GM18870 (cell line): ENCODE data around the gene ZNF629.

ENCODE experiments used
- ATAC-seq: cut with Tn5 transposase; IDR thresholded peaks from one replicate; pipeline ENCODE4 v1.9.1; 2021; ENCODE audit warnings: moderate library complexity; ENCODE audit not compliant: unreplicated experiment

The ZNF629 gene

DNA sequence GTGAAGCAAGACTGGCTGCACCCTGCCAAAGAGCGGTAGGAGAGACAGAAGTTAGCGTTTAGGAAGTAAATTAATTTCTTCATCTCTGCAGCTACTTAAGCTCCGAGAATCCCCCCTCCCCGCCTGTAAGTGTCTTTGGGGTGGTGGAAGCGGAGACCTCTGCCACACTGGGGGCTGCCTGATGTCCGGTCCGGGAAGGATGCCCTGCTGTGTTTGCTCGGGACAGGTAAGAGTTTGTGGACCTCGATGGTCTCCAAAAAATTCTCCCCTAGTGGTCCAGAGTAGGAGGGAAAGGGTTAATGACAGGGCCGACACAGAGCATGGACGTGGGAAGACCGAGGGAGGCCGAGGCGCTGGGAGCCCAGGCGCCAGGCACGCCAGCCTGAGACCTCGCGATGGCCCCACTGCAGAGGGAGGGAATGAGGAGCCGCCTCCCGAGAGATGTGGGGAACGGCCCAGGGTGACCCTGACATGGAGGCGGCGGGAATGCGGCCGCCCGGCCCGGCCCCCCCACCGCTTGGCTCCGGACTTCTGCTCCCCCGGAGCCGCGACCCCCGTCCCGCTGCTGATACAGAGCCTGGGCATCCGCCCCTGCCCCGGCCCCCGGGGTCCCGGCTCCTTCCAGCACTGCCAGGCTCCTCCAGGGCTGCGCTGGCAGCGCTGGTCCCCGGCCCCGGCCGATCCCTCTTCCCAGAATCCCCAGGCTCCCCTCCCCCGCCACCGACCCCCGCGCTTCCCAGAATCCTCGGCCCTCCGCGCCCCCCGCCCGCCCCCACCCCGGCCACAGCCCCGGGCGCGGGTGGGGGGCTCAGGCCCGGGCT is 680 bp downstream of the ZNF629 start:
- ATAC-seq, result no peak

DNA sequence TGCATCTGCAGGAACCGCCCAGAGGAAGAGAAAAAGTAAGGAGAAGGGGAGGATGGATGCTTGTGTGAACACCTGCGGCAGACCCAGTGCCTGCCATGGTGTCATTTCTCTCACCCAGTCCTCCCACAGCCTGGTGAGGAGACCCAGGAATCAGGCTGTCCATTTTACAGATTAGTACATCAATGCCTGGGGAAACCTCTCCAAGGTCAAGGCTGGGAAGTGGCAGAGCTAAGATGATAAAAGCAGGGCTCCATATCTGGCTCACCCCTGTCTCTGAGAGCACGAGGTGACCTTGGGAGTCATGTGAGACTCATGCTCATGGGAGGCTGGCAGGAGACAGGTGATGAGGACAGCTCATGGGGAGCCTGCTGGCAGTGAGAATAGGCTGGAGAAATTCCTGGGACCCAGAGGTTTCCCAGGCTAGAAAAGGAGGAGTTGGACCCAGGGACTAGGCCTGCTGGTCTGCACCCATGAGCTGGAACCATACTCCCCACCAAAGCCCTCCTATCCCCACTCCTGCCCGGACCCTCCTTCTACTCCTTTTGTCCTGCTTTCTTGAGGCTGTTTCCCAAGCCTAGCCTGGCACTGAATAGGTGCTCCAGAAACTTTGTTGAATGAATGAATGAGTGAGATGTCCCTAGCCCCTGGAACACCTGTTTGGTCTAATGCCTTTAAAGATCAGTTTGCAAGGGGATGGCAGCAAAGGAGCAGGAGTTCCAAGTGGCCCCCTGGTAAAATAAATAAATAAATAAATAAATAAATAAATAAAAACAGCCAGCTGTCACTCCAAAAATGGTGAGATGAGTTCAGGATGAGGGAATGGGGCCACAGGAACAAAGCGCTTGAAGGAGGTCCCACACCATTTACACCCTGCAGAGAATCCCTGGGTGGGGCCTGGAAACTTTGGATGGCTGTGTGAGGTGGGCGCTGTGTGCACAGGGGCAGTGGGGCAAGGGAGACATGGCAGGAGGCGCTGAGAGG is 1.6 kb downstream of the ZNF629 start:
- ATAC-seq, result no peak

DNA sequence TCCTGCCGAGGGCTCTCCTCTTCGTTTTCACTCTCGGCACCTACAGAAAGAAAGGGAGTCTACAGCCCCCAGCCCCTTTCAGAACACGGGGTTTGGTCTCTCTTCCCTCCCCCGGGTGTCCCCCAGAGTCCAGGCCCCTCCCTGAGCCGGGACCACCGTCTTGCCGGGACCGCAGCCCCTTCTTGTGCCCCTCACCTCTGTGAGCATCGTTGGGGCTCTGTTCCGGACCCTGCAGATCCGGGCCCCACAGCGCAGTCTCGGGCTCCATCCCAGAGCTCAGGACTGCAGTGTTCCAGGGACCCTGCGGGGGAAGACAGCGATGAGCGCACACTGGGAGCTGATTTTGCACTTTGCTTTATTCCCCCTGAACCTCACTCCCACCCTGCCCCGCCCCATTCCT is 2.8 kb downstream of the ZNF629 start:
- no peak for ATAC-seq

DNA sequence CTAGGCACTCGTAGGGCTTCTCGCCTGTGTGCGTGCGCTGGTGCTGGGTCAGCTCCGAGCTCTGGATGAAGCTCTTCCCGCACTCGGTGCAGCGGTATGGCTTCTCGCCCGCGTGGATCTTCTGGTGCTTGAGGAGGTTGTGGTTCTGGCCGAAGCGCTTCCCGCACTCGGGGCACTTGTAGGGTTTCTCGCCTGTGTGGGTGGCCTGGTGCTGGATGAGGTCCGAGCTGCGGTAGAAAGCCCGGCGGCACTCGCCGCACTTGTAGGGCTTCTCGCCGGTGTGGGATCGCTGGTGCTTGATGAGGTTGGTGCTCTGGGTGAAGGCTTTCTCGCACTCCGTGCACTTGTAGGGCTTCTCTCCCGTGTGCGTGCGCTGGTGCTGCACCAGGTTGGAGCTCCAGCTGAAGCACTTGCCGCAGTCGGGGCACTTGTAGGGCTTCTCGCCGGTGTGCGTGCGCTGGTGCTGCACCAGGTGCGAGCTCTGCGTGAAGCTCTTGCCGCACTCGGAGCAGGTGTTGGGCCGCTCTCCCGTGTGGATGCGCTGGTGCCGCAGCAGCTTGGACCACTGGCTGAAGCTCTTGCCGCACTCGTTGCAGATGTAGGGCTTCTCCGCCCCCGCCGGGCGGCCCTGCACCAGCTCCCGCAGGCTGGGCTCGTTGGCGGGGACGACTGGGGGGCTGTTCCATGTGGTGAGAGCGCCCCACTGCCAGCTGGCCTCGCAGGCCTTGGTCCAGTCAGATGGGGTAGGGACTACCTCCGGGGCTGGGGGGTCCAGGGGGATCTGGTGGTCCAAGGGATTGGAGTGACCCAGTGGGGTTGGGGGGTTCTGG is 3.5 kb downstream of the ZNF629 start:
- no peak for ATAC-seq

DNA sequence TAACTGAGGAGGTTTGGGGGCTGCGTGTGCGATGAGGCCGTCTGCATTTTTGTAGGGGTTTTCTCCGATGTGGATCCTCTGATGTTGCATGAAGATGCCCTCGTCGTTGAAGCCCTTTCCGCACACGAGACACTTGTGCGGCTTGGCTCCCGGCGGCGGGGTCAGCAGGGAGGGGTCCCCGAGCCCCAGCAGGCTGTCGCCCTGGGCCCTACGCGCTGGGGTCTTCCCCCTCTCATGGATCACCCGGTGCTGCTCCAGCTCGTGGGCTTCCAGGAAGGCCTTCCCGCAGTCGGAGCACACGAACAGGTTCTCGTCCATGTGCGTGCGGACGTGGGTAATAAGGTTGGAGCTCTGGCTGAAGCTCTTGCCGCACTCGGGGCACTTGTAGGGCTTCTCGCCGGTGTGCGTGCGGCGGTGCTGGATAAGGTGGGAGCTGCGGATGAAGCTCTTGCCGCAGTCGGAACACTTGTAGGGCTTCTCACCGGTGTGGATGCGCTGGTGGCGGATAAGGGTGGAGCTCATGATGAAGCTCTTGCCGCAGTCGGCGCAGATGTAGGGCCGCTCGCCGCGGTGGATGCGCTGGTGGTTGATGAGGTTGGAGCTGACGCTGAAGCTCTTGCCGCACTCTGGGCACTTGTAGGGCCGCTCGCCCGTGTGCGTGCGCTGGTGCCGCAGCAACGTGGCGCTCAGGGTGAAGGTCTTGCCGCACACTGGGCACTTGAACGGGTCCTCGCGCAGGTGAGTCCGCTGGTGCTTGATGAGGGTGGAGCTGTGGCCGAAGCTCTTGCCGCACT is 4.3 kb downstream of the ZNF629 start:
- ATAC-seq, result no peak

DNA sequence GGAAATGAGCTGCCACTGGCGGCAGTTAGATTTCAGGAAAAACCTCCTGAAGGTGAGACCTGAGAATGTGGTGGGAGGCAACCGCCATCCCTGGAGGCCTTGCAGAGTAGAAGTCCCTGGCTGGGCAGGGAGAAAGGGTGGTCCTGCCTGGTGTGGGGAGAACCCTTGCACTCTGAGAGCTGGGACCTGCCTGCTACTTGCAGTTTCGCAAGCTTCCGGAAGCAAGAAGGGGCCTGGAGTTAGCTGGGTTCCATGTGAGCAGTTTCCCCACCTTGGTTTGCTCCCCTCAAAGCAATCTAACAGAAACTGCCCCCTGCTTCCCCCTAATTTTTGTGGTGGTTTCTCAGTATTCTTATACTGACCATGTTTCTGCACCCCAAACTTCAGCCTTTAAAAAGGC is 6.5 kb downstream of the ZNF629 start:
- no peak for ATAC-seq

DNA sequence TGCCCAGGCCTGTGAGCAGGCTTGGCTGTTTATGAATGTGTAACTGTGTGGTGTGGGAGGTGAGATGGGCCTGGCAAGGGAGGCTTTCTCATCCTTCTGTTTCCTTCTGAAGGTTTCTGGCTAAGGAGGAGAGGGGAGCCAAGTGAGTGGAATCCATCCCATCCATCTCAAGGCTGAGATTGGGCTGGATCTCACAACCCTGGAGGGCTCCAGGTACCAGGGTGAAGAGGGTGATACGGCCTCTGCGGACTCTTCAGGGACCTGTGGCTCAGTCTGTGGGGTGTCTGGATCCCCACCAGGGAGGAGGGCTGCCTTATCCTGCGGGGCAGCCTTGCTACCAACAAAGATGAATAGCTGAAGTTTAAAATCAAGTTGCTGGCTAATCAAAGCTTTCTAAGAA is 7.0 kb downstream of the ZNF629 start:
- no peak for ATAC-seq

DNA sequence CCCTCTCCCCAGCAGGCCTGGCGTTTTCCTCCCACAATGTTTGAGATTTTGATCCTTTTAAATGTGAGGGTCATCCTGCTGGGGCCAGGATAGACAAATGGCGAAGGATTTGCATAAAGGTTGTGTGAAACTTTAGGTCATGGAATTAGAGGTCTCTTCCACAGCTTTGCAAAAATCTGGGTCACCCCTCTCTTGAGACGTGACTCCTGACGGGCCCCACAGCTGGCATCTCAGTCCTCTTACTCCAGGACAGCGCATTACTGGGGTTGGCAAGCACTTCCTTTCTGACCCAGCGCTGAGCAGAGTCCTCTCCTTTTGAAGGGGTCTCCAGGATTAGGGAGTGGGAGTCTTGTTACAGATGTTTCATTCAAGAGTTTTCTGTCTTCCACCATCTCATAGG is 7.4 kb downstream of the ZNF629 start:
- ATAC-seq, result no peak

DNA sequence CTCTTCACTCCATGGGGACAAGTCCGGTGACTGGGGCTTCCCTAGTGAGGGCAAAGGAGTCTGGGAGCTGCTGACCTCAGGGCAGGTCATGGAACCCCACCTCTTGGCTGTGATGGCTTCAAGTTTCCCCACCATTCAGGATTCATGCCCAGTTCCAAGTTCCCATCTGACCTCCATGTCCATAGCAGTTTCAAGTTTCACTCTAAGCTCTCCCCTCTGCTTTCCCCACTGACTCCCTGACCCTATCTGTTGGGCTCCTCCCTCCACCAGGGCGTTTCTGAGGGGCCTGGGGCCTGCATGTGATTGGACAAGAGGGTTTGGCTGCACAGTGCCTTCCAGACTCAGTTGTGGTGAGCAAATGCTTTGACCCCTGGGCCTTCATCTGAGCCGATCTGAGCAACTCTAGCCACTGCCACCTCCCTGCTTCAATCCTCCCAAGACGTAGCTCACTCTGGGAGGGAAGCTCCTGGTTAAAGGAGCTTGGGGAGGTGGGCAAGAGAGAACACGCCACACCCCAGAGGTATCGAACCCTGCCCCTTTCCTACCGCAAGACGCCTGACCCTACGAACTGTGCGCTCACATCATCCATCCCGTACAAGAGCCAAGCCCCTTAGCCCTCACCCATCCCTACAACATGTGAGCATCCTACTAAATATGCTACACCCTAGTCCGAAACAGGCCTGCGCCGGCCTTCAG is 8.3 kb downstream of the ZNF629 start:
- ATAC-seq, result no peak

DNA sequence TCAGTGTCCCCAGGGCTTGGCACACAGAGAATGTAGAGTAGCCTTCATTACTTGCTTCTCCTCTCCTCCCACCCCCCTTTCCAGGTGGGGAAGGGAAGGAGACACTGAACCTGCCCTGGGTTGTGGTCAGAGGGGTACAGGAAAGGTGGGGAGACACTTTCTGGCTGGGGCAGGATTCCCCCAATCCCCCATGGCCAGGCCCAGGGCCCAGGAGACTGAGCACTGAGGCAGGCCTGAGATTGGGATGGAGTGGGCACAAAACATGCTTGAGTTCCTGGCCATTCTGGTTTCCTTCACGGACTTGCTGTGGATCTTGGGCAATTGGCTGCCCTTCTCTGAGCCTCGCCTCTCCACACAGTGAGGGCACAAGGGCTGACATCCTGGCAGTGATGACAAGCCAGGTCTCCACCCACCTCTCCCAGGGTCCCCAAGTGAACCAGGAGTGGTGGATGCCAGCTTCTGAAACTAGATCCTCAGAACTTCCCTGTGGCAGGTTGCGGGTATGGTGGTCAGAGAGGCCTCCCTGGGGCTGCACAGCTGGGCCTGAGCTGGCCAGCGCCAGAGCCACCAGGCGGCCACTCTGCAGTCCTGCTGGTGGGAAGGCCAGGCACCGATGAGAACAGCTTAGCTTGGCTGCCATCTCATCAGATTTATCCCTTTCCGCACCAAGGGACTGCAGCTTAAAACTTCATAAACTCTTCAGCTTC is 9.3 kb downstream of the ZNF629 start:
- no peak for ATAC-seq

DNA sequence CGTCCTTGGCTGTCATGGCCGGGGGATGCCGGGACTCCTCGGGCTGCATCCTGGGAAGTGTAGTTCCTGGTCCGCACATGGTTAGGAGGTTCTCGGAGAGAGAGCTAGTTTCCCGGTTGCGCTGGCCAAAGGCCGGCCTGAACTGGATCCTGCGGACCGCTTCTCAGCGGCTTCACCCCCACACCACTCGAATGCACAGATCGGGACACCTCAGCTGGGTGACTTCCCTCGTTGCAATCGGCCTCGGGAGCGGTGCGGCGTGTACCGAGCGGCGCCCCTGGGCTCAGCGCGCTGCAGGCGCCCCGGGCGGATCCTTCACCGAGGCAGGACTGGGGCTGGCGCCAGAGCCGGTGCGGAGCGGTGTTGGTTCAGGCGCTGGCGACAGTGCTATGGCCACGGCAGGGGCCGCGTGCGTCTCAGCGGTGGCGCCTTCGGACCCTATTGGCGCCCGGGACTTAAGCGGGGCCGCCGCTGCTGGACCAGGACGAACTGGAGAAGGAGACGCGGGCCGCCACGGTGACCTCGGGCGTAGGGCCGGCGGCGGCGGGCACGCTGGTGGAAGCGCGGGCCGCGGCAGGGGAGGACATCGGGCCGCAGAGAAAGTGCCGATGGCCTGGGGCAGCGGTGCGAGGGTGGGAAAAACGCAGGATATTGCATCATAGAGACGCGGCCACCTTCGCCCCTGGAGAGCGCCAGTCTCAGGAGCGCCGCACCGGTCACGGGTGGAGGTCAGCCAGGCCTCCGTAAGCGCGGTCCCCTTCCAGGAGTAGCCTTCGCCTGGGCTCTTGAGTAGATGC is 11.4 kb downstream of the ZNF629 start:
- ATAC-seq, result no peak

DNA sequence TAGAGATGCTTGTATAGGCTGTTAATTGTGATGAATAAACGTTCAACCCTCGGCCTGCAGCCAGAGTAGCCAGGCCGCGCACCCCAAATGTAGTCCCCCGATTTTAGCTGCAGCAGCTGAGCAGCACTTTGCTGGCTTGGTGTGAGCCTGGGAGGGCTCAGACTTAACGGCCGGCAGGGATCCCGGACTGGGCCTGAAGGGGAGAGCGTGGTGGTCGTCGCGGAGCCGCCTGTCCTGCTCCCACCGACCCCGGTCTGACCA is 11.9 kb downstream of the ZNF629 start:
- ATAC-seq, result no peak

DNA sequence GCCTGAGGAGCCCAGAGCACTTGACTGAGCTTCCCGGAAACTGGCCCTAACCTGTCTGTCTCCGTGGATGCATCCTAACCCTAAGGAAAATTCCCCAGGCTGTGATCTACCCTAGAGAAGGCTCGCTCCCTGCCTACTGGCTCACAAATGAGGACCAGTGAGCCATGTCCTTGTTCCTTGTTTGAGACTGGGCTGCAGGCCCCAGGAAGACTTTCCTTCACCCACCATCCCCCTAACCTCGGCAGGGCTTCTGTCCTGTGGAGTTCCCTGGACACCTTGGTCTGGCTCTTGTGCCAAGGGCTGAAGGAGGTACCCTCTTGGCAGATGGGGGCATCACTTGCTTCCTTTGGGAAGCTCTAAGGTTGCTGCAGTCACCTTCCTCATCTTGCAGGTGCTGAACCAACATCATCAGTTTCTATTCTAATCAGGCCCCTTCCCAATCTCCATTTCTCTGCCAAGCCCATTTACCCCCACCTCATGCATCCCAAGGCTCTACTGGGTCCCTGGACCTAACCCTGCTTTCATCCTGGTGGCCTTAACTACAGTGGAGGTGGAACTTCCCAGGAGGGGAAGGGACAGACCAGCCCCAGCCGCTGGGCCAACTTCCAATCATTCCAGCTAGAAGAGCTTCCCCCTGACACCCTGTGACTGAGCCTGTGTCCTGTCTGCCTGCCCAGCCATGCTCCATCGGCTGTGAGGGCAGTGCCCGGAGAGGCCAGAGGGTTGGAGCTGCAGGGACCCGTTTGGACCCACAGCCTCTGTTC is 12.5 kb downstream of the ZNF629 start:
- no peak for ATAC-seq

DNA sequence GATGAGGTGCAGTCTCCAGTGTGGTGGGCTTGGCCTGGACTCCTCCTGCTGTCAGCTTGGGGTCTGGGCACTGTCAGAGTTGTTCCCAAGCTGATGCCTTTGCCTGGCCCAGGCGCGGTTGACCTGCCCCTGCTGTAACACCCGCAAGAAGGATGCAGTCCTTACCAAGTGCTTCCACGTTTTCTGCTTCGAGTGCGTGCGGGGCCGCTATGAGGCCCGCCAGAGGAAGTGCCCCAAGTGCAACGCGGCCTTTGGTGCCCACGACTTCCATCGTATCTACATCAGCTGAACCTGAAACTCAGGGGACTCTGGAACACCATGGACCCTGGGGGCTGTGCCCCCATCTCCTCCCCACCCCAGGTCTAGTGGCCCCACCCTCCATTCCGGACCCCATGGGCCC is 13.2 kb downstream of the ZNF629 start:
- no peak for ATAC-seq

DNA sequence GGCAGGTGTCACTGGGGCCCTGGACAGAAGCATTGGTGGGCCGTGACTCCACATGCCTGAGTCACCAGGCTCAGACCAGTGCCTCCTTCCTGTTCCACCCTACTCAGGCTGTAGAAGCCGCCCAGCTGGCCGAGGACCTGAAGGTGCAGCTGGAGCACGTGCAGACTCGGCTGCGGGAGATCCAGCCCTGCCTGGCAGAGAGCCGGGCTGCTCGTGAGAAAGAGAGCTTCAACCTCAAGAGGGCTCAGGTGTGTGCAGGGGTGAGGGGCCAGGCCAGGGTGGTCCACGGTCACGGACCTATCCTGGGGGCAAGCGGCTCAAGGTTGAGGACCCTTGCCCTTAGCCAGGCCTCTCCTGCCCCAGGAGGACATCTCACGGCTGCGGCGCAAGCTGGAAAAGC is 15.3 kb downstream of the ZNF629 start:
- no peak for ATAC-seq

DNA sequence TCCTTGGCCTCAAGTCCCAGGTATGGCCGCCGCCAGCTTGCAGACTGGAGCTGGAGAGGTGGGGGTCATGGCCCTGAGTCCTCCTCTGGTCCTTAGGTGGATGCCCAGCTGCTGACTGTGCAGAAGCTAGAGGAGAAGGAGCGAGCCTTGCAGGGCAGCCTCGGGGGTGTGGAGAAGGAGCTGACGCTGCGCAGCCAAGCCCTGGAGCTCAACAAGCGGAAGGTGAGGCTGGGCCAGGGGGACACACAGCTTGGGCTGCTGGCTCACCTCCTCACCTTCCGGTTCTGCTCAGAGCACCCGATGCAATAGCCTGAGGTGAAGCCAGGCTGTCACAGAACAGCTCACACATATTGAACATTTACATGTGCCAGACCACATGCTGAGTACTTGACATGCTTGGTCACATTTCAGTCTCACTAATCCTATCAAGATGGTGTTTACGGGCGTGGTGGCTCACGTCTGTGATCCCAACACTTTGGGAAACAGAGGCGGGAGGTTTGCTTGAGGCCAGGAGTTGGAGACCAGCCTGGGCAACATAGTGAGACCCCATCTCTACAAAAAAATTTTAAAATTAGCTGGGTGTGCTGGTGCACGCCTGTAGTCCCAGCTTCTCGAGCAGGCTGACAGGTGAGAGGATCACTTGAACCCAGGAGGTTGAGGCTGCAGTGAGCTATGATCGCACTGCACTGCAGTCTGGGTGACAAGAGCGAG is 17.5 kb downstream of the ZNF629 start:
- no peak for ATAC-seq

DNA sequence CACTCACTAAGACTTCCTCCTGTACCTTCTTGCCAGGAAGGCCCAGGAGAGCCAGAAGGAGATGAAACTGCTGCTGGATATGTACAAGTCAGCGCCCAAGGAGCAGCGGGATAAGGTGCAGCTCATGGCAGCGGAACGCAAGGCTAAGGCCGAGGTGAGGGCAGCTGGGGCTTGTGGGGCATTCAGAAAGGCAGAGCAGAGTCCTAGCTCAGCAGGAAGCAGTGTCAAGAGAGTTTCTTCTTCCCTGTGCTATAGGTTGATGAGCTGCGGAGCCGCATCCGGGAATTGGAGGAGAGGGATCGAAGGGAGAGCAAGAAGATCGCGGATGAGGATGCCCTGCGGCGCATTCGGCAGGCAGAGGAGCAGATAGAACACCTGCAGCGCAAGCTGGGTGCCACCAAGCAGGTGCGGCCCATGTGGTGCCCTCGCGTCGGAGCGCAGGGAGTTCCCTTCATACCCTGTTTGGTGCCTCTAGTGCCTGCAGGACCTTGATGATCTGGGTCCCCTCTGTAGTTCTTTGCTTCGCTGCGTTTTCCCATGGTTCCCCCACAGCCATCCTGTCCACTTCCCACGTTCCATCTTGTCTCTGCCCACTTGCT is 18.3 kb downstream of the ZNF629 start:
- ATAC-seq, result no peak
